Esophagus muscularis mucosa (tissue), 3 donors: ENCODE measurements around the gene UBE2Z.

Experiments used
- EP300 ChIP-seq: sonication (generic); formaldehyde crosslinking; IDR thresholded peaks from one replicate; pipeline ENCODE4 v1.6.1; 2017; ENCODE audit warnings: antibody characterized with exemption
- TF ChIP-seq, protein P1 (sequence below), 3 experiments: fragments of 200-600 bp in 2 of 3; fragments of 450-650 bp in 1 of 3; sonication (generic) in 2 of 3; IDR thresholded peaks; one replicate each; pipeline ENCODE4 v1.5.1; 2017 to 2019; ENCODE audit warnings: antibody characterized with exemption in 3 of 3, mild to moderate bottlenecking in 2 of 3, moderate library complexity in 1 of 3

DNA sequence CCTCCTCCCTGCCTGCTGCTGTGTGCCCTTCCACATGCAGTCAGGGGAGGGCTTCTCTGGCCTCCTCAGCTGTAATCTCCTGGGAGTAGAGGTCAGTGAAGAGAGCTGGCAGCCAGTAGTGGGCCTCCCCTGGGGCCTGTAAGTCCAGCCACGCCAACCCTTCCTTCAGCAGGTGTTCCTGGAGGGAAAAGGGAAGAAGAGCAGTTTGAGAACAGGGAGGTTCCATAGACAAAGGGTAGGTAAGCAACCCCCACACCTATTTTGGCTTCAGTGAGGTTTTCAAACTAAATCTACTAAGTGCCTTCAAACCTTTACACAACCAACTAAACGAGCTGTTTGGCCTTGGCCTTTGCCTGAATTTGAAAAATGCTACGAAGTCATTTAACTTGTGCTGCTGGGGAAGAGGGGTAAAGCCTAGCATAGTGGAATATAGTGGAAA is 22.2 kb downstream of the UBE2Z start:
- TF ChIP-seq, protein P1, sequence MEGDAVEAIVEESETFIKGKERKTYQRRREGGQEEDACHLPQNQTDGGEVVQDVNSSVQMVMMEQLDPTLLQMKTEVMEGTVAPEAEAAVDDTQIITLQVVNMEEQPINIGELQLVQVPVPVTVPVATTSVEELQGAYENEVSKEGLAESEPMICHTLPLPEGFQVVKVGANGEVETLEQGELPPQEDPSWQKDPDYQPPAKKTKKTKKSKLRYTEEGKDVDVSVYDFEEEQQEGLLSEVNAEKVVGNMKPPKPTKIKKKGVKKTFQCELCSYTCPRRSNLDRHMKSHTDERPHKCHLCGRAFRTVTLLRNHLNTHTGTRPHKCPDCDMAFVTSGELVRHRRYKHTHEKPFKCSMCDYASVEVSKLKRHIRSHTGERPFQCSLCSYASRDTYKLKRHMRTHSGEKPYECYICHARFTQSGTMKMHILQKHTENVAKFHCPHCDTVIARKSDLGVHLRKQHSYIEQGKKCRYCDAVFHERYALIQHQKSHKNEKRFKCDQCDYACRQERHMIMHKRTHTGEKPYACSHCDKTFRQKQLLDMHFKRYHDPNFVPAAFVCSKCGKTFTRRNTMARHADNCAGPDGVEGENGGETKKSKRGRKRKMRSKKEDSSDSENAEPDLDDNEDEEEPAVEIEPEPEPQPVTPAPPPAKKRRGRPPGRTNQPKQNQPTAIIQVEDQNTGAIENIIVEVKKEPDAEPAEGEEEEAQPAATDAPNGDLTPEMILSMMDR (IDR thresholded peaks at IDR 0.05), result no peak
- no peak for TF ChIP-seq EP300
